Pons (tissue), 1 donor: ENCODE measurements around the gene FBXO47.

Experiments
- DNase-seq: peaks from one replicate; pipeline ENCODE4 v3.0.0-alpha.2; 2016; ENCODE audit warnings: low spot score

The FBXO47 gene, protein sequence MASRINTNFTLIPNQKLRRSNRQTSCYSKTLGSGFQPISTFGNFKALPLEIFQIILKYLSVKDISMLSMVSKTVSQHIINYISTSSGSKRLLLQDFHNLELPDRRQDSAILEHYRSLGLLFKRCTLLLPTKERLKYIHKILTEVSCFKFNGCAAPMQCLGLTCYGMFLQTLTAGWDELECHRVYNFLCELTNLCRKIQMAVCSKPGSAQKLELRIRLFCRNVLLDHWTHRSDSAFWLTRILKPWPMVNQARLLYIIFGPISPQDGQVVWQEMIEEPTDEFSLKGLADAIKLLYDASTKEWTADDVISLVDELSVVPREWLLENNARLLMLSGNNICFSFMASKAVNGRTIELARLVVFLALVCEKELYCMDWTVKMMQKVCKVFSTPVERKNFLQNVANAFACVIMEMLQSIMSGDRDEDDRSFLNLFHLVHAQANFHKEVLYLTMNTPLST

GRCh38 chr17:38967290-38967738, at the start of gene FBXO47:
Gene FBXO47, minus strand, starts transcription at chr17:38967403. Its CDS starts 4,378 bp downstream, at chr17:38963025.
- DNase-seq, result peak; percentile 92

DNA sequence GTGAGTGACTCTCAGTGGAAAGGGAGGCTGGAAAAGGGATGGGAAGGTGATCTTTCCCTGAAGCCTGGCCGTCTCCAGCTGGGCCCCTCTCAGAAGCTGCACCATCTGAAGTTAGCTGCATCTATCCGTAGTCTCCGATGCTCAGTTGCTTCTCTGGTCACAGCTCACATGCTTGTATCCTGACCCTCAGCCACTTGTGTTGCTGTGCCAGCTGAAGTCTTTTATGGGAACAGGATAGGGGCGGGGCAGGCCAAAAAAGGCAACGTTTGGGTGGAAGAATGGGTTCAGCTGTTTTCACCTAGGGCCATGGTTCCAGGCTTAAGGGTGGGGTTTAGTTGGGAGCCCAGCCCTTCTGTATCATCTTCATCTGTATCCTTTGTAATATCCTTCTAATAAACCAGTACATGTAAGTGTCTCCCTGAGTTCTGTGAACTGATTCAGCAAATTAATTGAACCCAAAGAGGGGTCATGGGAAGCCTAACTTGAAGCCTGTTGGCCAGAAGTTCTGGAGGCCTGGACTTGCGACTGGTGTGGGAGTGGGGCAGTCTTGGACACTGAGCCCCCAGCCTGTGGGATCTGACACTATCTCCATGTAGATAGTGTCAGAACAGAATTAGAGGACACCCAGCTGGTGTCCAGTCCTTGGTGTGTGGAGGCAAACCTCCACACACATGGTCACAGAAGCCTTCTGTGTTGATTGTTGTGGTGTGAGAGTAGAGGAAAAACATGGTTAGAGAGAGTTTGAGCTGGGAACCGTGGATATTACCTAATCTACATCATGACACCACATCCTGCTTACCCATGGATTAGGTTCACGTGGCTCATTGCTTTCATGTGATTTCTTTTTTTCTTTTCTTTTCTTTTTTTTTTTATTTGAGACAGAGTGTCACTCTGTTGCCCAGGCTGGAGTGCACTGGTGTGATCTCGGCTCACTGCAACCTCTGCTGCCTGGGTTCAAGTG, 49.3 kb upstream of the FBXO47 start:
- no peak for DNase-seq

GRCh38 chr17:39015546-39015935, 48.3 kb upstream of the FBXO47 start:
- DNase-seq, result no peak

- DNase-seq, result no peak
Observed at GRCh38 chr17:39014795-39015545, 47.8 kb upstream of the FBXO47 start.

DNA sequence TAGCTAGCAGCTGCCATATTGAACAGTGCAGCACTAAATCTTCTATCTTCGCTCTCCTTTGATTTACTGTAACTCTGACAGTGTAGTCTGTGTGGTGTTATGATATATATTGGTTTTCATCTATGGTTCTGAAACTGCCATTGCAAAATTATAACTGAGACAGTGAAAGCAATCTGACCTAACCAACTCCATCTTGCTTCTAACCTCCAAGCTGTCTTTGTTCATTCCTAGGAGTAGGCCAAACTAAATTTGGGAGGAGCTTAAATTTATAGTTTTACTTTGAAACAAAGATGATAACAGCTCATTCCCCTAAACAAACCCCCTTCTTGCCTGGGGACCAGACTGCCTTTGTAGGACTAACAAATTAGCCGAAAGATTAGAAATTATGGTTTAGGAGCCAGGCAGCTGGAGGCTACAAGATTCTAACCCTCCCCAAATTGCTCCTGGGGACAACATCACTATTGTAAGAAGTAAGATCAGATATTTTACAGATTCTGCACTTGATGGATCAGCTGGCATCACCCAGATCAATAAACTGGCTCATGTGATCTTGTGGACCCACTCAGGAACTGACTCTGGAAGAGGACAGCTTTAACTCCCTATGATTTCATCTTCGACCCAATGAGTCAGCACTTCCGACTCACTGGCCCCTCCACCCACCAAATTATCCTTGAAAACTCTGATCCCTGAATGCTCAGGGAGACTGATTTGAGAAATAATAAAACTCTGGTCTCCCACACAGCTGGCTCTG, 47.0 kb upstream of the FBXO47 start:
- DNase-seq, result no peak

GRCh38 chr17:39012725-39013124, 45.5 kb upstream of the FBXO47 start:
- no peak for DNase-seq

- DNase-seq, result no peak
Observed at GRCh38 chr17:39011907-39012468, 44.8 kb upstream of the FBXO47 start.

DNA sequence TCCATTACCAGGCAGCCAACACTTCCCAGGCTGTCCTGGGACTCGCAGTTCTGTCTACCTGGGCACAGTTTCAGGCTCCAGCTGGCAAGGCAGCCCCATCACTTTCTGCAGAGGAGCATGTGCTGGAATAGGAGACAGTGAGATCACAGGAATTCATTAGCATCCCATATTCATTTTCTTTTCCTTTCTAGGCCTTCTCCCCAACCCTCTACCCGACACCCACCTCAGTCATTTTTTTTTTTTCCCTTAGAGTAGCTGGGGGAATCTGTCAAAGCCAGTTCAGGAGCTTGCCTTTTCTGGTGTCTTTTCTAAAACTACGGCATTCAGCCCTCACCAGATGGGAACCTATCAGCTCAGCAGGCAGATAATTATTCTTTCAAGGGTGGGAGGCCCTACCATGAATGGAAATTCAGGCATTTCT, 42.4 kb upstream of the FBXO47 start:
- DNase-seq, result no peak

- DNase-seq, result no peak
Observed at GRCh38 chr17:39008633-39009032, 41.4 kb upstream of the FBXO47 start.

- DNase-seq, result peak; percentile 20
Observed at GRCh38 chr17:39002991-39003715, 36.0 kb upstream of the FBXO47 start.

DNA sequence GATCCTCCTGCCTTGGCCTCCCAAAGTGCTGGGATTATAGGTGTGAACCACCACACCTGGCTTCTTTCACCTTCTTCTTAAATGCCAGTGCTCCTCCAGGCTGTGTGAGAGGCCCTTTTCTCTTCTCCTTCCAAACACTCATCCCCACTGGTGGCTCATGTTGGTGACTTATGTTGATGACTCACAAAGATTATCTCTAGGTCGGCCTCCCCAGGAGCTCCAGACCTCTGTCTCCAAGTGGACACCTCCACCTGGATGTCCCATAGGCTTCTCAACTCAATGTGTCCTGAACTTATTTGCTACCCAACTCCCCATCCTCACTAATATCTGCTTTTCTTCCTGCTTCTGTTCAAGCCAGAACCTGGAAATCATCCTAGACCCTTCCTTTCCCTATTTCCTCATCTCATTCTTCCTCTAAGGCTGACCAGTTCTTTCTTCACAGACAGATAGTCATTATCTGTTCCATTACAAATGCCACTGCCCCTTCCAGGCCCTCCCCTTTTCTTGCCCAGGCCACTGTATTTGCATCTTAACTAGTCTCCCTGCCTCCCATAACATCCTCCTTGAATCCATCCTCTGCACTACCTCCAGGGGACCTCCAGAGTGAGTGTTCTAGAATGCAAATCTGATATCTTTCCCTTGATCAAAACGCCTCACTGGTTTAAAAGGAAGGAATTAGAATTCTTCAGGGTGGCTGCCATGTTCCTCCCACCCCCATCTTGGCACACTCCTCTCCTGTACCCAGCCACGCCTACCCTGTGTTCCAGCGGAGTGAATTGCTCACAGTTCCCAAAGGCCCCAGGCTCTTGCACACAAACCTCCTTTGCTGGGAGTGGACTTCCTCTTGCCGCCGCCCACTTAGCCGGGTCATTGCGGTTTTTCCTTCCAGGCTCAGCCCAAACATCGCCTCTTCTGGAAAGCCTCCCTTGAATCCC, 34.8 kb upstream of the FBXO47 start:
- no peak for DNase-seq

DNA sequence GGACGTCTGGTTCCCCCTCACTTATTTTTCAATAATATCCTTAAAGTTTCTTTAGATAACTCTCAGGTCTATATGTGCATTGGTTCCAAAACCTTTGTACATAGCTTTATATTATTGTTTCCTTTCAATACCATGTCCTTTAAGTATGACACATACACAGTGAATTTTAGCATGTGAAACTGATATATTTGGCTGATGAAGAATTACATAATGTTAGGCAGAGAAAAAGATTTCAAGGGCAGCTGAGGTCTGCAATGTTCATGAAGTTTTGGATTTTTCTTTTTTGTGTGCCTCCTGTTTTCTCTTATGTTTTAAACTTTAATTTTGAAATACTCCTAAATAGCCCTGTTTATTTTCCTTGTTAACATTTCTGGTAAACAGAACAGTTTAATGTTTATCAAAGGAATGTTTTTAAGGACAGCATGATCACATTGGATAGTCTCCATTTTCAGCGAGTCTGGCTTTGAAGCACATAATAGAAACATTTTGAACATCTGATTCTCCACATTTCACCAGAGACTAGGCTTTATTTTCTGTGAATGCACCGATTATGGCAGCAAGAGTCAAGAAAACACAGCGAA, 32.9 kb upstream of the FBXO47 start:
- no peak for DNase-seq

- no peak for DNase-seq
Observed at GRCh38 chr17:38996660-38997337, 29.6 kb upstream of the FBXO47 start.

DNA sequence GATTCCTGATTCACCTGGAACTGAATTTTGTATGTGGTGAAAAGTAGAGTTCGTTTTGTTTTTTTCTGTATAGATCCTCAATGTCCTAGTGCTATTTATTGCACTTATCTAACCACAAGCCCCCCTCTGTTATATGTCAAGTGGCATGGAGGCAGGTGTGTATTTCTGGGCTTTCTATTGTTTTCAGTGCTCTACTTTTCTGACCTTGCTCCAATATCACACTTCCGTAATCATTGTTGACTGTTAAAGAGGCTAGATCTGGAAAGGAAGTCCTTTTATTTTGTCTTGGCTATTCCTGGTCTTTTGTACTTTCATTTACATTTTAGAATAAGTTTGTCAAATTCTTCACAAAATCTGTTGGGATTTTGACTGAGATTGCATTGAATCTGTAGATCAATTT, 26.8 kb upstream of the FBXO47 start:
- DNase-seq, result no peak

DNA sequence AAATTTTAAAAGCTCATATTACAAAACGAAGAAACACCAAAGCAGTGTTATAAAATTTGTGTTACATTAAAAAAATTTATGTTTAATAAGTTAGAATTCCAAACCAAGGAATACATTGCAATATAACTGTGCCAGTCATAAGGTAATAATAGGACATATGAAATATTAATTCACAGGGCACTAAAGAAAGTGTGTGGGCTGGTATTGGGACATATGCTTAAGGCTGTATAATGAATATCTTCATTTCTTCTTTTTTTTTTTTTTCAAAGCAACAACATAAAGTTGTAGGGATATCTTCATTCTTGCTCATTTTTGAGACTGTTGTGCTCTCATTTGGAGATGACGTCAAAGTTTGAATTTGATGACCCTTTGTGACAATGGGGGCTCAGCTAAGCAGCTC, 17.5 kb upstream of the FBXO47 start:
- no peak for DNase-seq

DNA sequence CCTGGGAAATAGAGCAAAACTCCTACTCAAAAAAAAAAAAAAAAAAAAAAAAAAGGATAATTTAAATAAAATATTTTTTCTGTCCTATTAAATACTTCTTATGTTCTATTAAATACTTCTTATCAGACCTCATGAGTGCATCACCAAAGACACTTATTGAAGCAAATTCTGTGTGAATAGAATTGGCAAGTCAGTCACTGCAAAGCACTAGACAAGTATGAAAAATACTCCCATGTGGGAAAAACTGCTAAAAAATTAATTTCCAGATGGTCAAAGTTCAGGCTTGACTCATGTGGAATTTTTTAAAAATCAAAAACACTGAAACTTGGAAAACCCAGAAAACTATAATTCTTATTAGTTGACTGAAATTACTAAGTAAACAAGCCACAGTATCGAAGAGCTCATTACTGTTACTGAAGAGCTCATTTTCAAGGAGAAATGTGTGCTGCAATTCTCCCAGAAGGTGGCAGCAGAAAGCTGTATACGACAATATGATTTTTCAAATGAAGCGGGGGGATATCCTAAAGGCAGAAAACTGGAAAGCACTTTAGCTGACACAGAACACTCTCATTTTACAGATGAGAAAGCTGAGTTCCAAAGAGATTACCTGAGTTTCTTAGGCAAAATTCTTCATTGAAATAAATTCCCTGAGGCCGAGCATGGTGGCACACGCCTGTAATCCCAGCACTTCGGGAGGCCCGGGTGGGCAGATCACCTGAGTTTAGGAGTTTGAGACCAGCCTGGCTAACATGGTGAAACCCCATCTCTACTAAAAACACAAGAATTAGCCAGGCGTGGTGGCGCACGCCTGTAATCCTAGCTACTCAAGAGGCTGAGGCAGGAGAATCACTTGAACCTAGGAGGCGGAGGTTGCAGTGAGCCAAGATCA, 15.9 kb upstream of the FBXO47 start:
- peak; percentile 67 for DNase-seq

GRCh38 chr17:38981636-38982035, 14.4 kb upstream of the FBXO47 start:
- no peak for DNase-seq
